ENCODE measurements around the gene SLIT3. TPM values are rescaled to one million over a fixed set of nuclear protein-coding genes. Genes with fewer than 3 reads are reported as not detected.

SLIT3 gene
- total RNA-seq, 1 experiment from 2014 or later = 0.44 TPM

DNA sequence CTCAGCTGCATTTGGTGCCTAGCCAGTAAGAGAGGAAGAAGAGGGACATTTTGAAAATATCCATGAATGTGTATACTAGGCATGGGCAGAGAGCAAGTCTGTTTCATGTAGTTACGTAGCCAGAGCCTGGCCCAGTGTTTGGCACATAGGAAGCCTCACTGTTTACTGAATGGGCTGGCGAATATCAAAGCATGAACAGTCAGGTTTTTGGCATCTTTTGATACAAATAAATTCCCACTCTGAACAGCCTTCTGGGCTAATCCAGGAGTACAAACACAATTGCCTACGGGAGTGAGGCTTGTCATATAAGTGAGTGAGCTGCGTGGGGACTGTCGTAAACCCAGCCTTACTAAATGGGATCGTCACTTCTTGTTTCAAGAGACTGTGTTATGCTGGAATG lies 468.6 kb downstream of the SLIT3 start:
- ChIA-PET POLR2A (ENCODE audit: unreplicated experiment) (no interaction called here), CTCF (no interaction called here)
- DNase-seq (no peak), ATAC-seq (no peak)
- TF ChIP-seq CTCF (conservative IDR thresholded peaks at IDR 0.05; ENCODE audit: low read depth, low read length) (no peak), EZH2phosphoT487 (IDR thresholded peaks at IDR 0.05; ENCODE audit: borderline replicate concordance, low read length) (no peak), EZH2 (IDR thresholded peaks at IDR 0.05; ENCODE audit: low read length, unreplicated experiment) (no peak)
- no peaks in the 10 kb centered on the region for H3F3A ChIP-seq (ENCODE audit: low read length, unreplicated experiment)
- intact Hi-C loops (cut with micrococcal nuclease) = no loop called here
- no peak overlapping the region for H2AFZ ChIP-seq (ENCODE audit: low read length)
- H3K79me2 ChIP-seq (ENCODE audit: low read length) = no peaks in the 10 kb centered on the region
- no peak overlapping the region for H3K4me3 ChIP-seq (ENCODE audit: low read length)
- no peaks in the 10 kb centered on the region for H3K36me3 ChIP-seq (ENCODE audit: low read depth, low read length)
- H3K9me3 ChIP-seq (ENCODE audit: low read length) = no peaks in the 10 kb centered on the region
- no peaks in the 10 kb centered on the region for H4K20me1 ChIP-seq (ENCODE audit: low read length)
- no peaks in the 10 kb centered on the region for H3K4me1 ChIP-seq (ENCODE audit: insufficient read depth, low read length)
- BruUV-seq (replicated peaks) = no TSS peak
- H3K9ac ChIP-seq (ENCODE audit: low read length) = no peak overlapping the region
- no peak overlapping the region for H3K4me2 ChIP-seq (ENCODE audit: low read length)
- no peak overlapping the region for H3K27ac ChIP-seq (ENCODE audit: low read length)
- H3K9me2 ChIP-seq (replicated peaks; ENCODE audit: low read length) = no peaks in the 10 kb centered on the region
- H3K27me3 ChIP-seq (ENCODE audit: low read length) = peaks cover 38% of the 10 kb centered on the region; the same call in 1 of the 2 replicates

GRCh38 chr5:168831383-168831782 lies 469.6 kb downstream of the SLIT3 start:
- H3K4me1 ChIP-seq (ENCODE audit: insufficient read depth, low read length) = no peaks in the 10 kb centered on the region
- ChIA-PET CTCF (no interaction called here), POLR2A (ENCODE audit: unreplicated experiment) (no interaction called here)
- H3K9ac ChIP-seq (ENCODE audit: low read length) = no peak overlapping the region
- ATAC-seq (no peak), DNase-seq (no peak)
- no peaks in the 10 kb centered on the region for H4K20me1 ChIP-seq (ENCODE audit: low read length)
- no peaks in the 10 kb centered on the region for H3F3A ChIP-seq (ENCODE audit: low read length, unreplicated experiment)
- no peak overlapping the region for H3K4me3 ChIP-seq (ENCODE audit: low read length)
- no peak overlapping the region for H3K27ac ChIP-seq (ENCODE audit: low read length)
- H3K9me2 ChIP-seq (replicated peaks; ENCODE audit: low read length) = no peaks in the 10 kb centered on the region
- H3K9me3 ChIP-seq (ENCODE audit: low read length) = no peaks in the 10 kb centered on the region
- intact Hi-C loops (cut with micrococcal nuclease) = no loop called here
- H3K4me2 ChIP-seq (ENCODE audit: low read length) = no peak overlapping the region
- H3K79me2 ChIP-seq (ENCODE audit: low read length) = no peaks in the 10 kb centered on the region
- H3K36me3 ChIP-seq (ENCODE audit: low read depth, low read length) = no peaks in the 10 kb centered on the region
- H3K27me3 ChIP-seq (ENCODE audit: low read length) = peaks cover 37% of the 10 kb centered on the region; the same call in 1 of the 2 replicates
- BruUV-seq (replicated peaks) = no TSS peak
- no peak overlapping the region for H2AFZ ChIP-seq (ENCODE audit: low read length)
- TF ChIP-seq CTCF (conservative IDR thresholded peaks at IDR 0.05; ENCODE audit: low read depth, low read length) = no peak
- no peak for TF ChIP-seq EZH2 (IDR thresholded peaks at IDR 0.05; ENCODE audit: low read length, unreplicated experiment)
- no peak for TF ChIP-seq EZH2phosphoT487 (IDR thresholded peaks at IDR 0.05; ENCODE audit: borderline replicate concordance, low read length)

GRCh38 chr5:168830833-168831232 lies 470.1 kb downstream of the SLIT3 start:
- Histone ChIP-seq H3K27ac (ENCODE audit: low read length) (no peak overlapping the region), H3F3A (ENCODE audit: low read length, unreplicated experiment) (no peaks in the 10 kb centered on the region), H3K9ac (ENCODE audit: low read length) (no peak overlapping the region), H3K36me3 (ENCODE audit: low read depth, low read length) (no peaks in the 10 kb centered on the region), H3K4me1 (ENCODE audit: insufficient read depth, low read length) (no peaks in the 10 kb centered on the region), H3K9me2 (replicated peaks; ENCODE audit: low read length) (no peaks in the 10 kb centered on the region), H3K27me3 (ENCODE audit: low read length) (peaks cover 36% of the 10 kb centered on the region; the same call in 1 of the 2 replicates), H3K4me3 (ENCODE audit: low read length) (no peak overlapping the region), H4K20me1 (ENCODE audit: low read length) (no peaks in the 10 kb centered on the region), H3K4me2 (ENCODE audit: low read length) (no peak overlapping the region), H3K79me2 (ENCODE audit: low read length) (no peaks in the 10 kb centered on the region), H3K9me3 (ENCODE audit: low read length) (no peaks in the 10 kb centered on the region), H2AFZ (ENCODE audit: low read length) (no peak overlapping the region)
- TF ChIP-seq EZH2 (IDR thresholded peaks at IDR 0.05; ENCODE audit: low read length, unreplicated experiment) = no peak
- TF ChIP-seq CTCF (conservative IDR thresholded peaks at IDR 0.05; ENCODE audit: low read depth, low read length) = no peak
- TF ChIP-seq EZH2phosphoT487 (IDR thresholded peaks at IDR 0.05; ENCODE audit: borderline replicate concordance, low read length) = no peak
- intact Hi-C loops (cut with micrococcal nuclease) = no loop called here
- BruUV-seq (replicated peaks) = no TSS peak
- DNase-seq (no peak), ATAC-seq (no peak)
- CTCF ChIA-PET = no interaction called here
- POLR2A ChIA-PET (ENCODE audit: unreplicated experiment) = no interaction called here

Measured in PC-3 (cell line).